Spleen (tissue), 11 donors: ENCODE results near the gene ACOXL. TPM values are rescaled to one million over a fixed set of nuclear protein-coding genes. Genes with fewer than 3 reads are reported as not detected.

Experiments used
- DNase-seq: peaks from one replicate; pipeline ENCODE4 v3.0.0-alpha.2; 2020
- H3K27ac ChIP-seq, 8 donors: fragments of 200-600 bp; sonication (generic) in 7 of 8; 1 replicate in 4 of 8; 2 replicates in 4 of 8; pipeline versions ENCODE4 v1.5.0 to v1.8.0; 2016 to 2021; ENCODE audit warnings: inconsistent platforms in 4 of 8, mild to moderate bottlenecking in 4 of 8, moderate library complexity in 1 of 8
- H3K27me3 ChIP-seq, 7 donors: fragments of 200-600 bp; sonication (generic) in 6 of 7; replicated peaks in 1 of 7; 1 replicate in 4 of 7; 2 replicates in 3 of 7; pipeline versions ENCODE4 v1.5.0 to v1.8.0; 2016 to 2021; ENCODE audit warnings: inconsistent platforms in 3 of 7, mild to moderate bottlenecking in 1 of 7
- H3K36me3 ChIP-seq, 6 donors: fragments of 200-600 bp; sonication (generic) in 5 of 6; 1 replicate in 4 of 6; 2 replicates in 2 of 6; pipeline versions ENCODE4 v1.5.0 to v1.8.0; 2016 to 2021; ENCODE audit warnings: inconsistent platforms in 2 of 6
- H3K4me1 ChIP-seq, 6 donors: fragments of 200-600 bp; sonication (generic) in 5 of 6; 1 replicate in 3 of 6; 2 replicates in 3 of 6; pipeline versions ENCODE4 v1.5.0 to v1.8.0; 2016 to 2021; ENCODE audit warnings: inconsistent platforms in 3 of 6
- H3K4me3 ChIP-seq, 8 donors: fragments of 200-600 bp; sonication (generic) in 7 of 8; 1 replicate in 4 of 8; 2 replicates in 4 of 8; pipeline versions ENCODE4 v1.5.0 to v1.8.0; 2016 to 2021; ENCODE audit warnings: inconsistent platforms in 4 of 8, mild to moderate bottlenecking in 4 of 8, moderate library complexity in 2 of 8
- H3K9me3 ChIP-seq, 8 donors: fragments of 200-600 bp; sonication (generic) in 7 of 8; 1 replicate in 4 of 8; 2 replicates in 4 of 8; pipeline versions ENCODE4 v1.5.0 to v1.8.0; 2016 to 2021; ENCODE audit warnings: inconsistent platforms in 4 of 8
- CTCF ChIP-seq, 11 experiments: fragments of 200-600 bp in 7 of 11; fragments of 450-650 bp in 4 of 11; sonication (generic) in 4 of 11; IDR thresholded peaks in 8 of 11; conservative IDR thresholded peaks in 3 of 11; 1 replicate in 7 of 11; 2 replicates in 4 of 11; pipeline versions ENCODE4 v1.4.0 to v1.8.0; 2016 to 2021; ENCODE audit warnings: antibody characterized with exemption in 11 of 11, inconsistent platforms in 4 of 11, mild to moderate bottlenecking in 1 of 11
- POLR2A ChIP-seq, 3 donors: fragments of 450-650 bp; IDR thresholded peaks; one replicate each; pipeline ENCODE4 v1.5.1; 2017; ENCODE audit warnings: antibody characterized with exemption in 3 of 3, mild to moderate bottlenecking in 1 of 3
- POLR2AphosphoS5 ChIP-seq, 3 donors: sonication (generic); formaldehyde crosslinking; IDR thresholded peaks; one replicate each; pipeline ENCODE4 v1.5.1; 2017; ENCODE audit warnings: antibody characterized with exemption in 3 of 3
- WGBS, 5 donors: extraction: QIAGEN DNeasy Blood & Tissue Kit in 3 of 5; methylation state at CpG; one replicate each; pipeline versions ENCODE4 v1.1.5 to v1.1.7; 2013 to 2018; 5-methylcytosine and 5-hydroxymethylcytosine counted together
- intact Hi-C: fragments of 100-400 bp; cut with DNase I; formaldehyde crosslinking; loops from one replicate; pipeline ENCODE4 v1.15.0; 2023; ENCODE audit warnings: low total_unique reads
- polyA plus RNA-seq, 3 donors: library from polyadenylated mRNA; stranded (reverse); fragments of 200-250 nt; gene quantifications; one replicate each; pipeline ENCODE4 v1.2.1, GENCODE V29; 2013
- total RNA-seq, 7 donors: library from RNA; depleted of rRNA in 3 of 7; stranded (reverse); fragments of >200 nt in 3 of 7; fragmentation: NEBNext Ultra II Directional in 4 of 7; extraction: Animal tissue kit (Norgen Biotek cat#: 25700) in 4 of 7; gene quantifications; one replicate each; pipeline versions ENCODE4 v1.1.0 to v1.2.1, GENCODE V29; 2016 to 2021
- donor health status: healthy with polysubstance abuse.
- donor health status: DM: no; HTN: no; CAD: no; lungs with moderate emphysema.
- donor health status: DM: no; HTN: no; CAD: no.
- donor health status: Bipolar disorder and iron deficiency.
- donor health status: healthy.
- donor health status: DM: no; HTN: no; CAD: no.
- donor health status: DM: yes; HTN: yes; CAD: no.

ACOXL gene
- total and polyA plus RNA-seq, 10 donors = 0.04 to 1.0 (median 0.66) TPM

- H3K4me1 ChIP-seq = peaks cover 0 to 26% (median 2%) of the 10 kb centered on the region in 6 donors
- intact Hi-C loops = no loop called here
- H3K27me3 ChIP-seq = no peaks in the 10 kb centered on the region
- H3K9me3 ChIP-seq = no peaks in the 10 kb centered on the region
- 88 to 96% (median 94%) methylated on average over 4 of the region's 4 CpGs for WGBS, 5 donors
- peaks cover 0 to 45% (median 18%) of the 10 kb centered on the region in 6 donors for H3K36me3 ChIP-seq
- TF ChIP-seq POLR2AphosphoS5 (IDR thresholded peaks at IDR 0.05) = no peak
- TF ChIP-seq CTCF (IDR thresholded peaks at IDR 0.05 in 8 of 11, conservative IDR thresholded peaks at IDR 0.05 in 3 of 11) = no peak
- no peak for TF ChIP-seq POLR2A (IDR thresholded peaks at IDR 0.05)
- no peak overlapping the region for H3K4me3 ChIP-seq
- no peak overlapping the region for H3K27ac ChIP-seq
- no peak for DNase-seq
These were observed 435.4 kb downstream of the ACOXL start for GRCh38 chr2:111167863-111168162.

Other genes starting within 250 kb of the ACOXL start
- 10 to 100 TPM; 24.4 to 66.0 (median 49.2) TPM for gene RGPD6, start 155.4 kb upstream of the ACOXL start, total RNA-seq
- 1 to 10 TPM; 1.6 to 7.2 (median 3.2) TPM for gene RGPD6, start 155.4 kb upstream of the ACOXL start, polyA plus RNA-seq
- 10 to 100 TPM in 4 of 7 donors, 1 to 10 TPM in 3; 2.4 to 29.7 (median 11.4) TPM for gene BUB1, start 54.5 kb upstream of the ACOXL start, total RNA-seq
- gene BUB1, start 54.5 kb upstream of the ACOXL start, polyA plus RNA-seq = 1 to 10 TPM; 1.1 to 5.8 (median 2.6) TPM